ENCODE data around the gene TSPAN33.
"Not testable (repeated sequence)": the region's sequence is repeated elsewhere in the genome, so short reads cannot be mapped to it uniquely, and the experiment has no call there.

TSPAN33 gene

GRCh38 chr7:129213828-129214227 lies 69.3 kb downstream of the TSPAN33 start:
- H3K4me3 ChIP-seq (ENCODE audit: low read depth, low read length): no peak overlapping the region
- DNase-seq (ENCODE audit: low read depth): no peak
- peak; percentile 40 for TF ChIP-seq CTCF (IDR thresholded peaks at IDR 0.05; ENCODE audit: low read depth, low read length, missing control alignments)

- H3K4me3 ChIP-seq (ENCODE audit: low read depth, low read length); DNase-seq (ENCODE audit: low read depth): not testable (repeated sequence)
These were observed 71.2 kb downstream of the TSPAN33 start for GRCh38 chr7:129215691-129216090.

GRCh38 chr7:129216101-129216715 lies 71.7 kb downstream of the TSPAN33 start:
- DNase-seq (ENCODE audit: low read depth); H3K4me3 ChIP-seq (ENCODE audit: low read depth, low read length): not testable (repeated sequence)

GRCh38 chr7:129216821-129217416 lies 72.4 kb downstream of the TSPAN33 start:
- DNase-seq (ENCODE audit: low read depth); H3K4me3 ChIP-seq (ENCODE audit: low read depth, low read length): not testable (repeated sequence)

- peak; percentile 91 for TF ChIP-seq CTCF (IDR thresholded peaks at IDR 0.05; ENCODE audit: low read depth, low read length, missing control alignments)
- no peak overlapping the region for H3K4me3 ChIP-seq (ENCODE audit: low read depth, low read length)
- DNase-seq (ENCODE audit: low read depth): no peak
These were observed 74.1 kb downstream of the TSPAN33 start for GRCh38 chr7:129218514-129219062.

GRCh38 chr7:129219166-129219565 lies 74.7 kb downstream of the TSPAN33 start:
- not testable (repeated sequence) for H3K4me3 ChIP-seq (ENCODE audit: low read depth, low read length); DNase-seq (ENCODE audit: low read depth)
